GM12878 (cell line): ENCODE measurements around the gene SORCS2.

ENCODE experiments used
- CHD2 ChIP-seq: IDR thresholded peaks from 2 replicates; pipeline ENCODE4 v1.6.1; 2011; ENCODE audit warnings: low read depth, low read length, improper control_type of control experiment, borderline replicate concordance
- EP300 ChIP-seq, 2 experiments: fragments of 150-350 bp in 1 of 2; IDR thresholded peaks; 2 replicates each; pipeline ENCODE4 v1.6.1; 2011 to 2012; ENCODE audit warnings: low read depth in 2 of 2, low read length in 2 of 2, borderline replicate concordance in 1 of 2, improper control_type of control experiment in 1 of 2, inconsistent platforms in 1 of 2; ENCODE audit not compliant: control insufficient read depth in 1 of 2
- KAT2A ChIP-seq: conservative IDR thresholded peaks from 2 replicates; pipeline ENCODE4 v1.6.1; 2011; ENCODE audit warnings: low read depth, low read length; ENCODE audit not compliant: control insufficient read depth
- PBX3 ChIP-seq: IDR thresholded peaks from 2 replicates; pipeline ENCODE4 v1.6.1; 2011; ENCODE audit warnings: mild to moderate bottlenecking, low read depth, low read length, moderate library complexity; ENCODE audit not compliant: insufficient replicate concordance
- POLR2A ChIP-seq: IDR thresholded peaks from 2 replicates; pipeline ENCODE4 v1.6.1; 2011; ENCODE audit warnings: low read depth, mild to moderate bottlenecking, low read length
- RELA ChIP-seq: fragments of 450-650 bp; IDR thresholded peaks from 2 replicates; pipeline ENCODE4 v1.8.0; 2014; ENCODE audit warnings: borderline replicate concordance; ENCODE audit not compliant: partially characterized antibody
- REST ChIP-seq: IDR thresholded peaks from 2 replicates; pipeline ENCODE4 v1.6.1; 2012; ENCODE audit warnings: mild to moderate bottlenecking, low read depth, low read length
- SMC3 ChIP-seq: IDR thresholded peaks from 2 replicates; pipeline ENCODE4 v1.6.1; 2011; ENCODE audit warnings: low read length, improper control_type of control experiment, borderline replicate concordance
- SREBF2 ChIP-seq: IDR thresholded peaks from 2 replicates; pipeline ENCODE4 v1.6.1; 2012; ENCODE audit warnings: mild to moderate bottlenecking, low read length
- TBL1XR1 ChIP-seq: IDR thresholded peaks from 2 replicates; pipeline ENCODE4 v1.6.1; 2012; ENCODE audit warnings: low read depth, low read length, improper control_type of control experiment
- YBX1 ChIP-seq: fragments of 450-650 bp; IDR thresholded peaks from 2 replicates; pipeline ENCODE4 v1.6.1; 2016; ENCODE audit warnings: antibody characterized with exemption
- ZNF24 ChIP-seq: fragments of 450-650 bp; IDR thresholded peaks from 2 replicates; pipeline ENCODE4 v1.6.1; 2017; ENCODE audit warnings: antibody characterized with exemption, mild to moderate bottlenecking
- TF ChIP-seq, protein P1 (sequence below), 3 experiments: IDR thresholded peaks in 2 of 3; conservative IDR thresholded peaks in 1 of 3; 2 replicates each; pipeline ENCODE4 v1.5.1; 2011; ENCODE audit warnings: low read depth in 3 of 3, low read length in 3 of 3, mild to moderate bottlenecking in 3 of 3, control low read depth in 2 of 3, moderate library complexity in 2 of 3, inconsistent platforms in 1 of 3, mixed read lengths in 1 of 3; ENCODE audit not compliant: control insufficient read depth in 2 of 3, insufficient read depth in 1 of 3; ENCODE audit errors: extremely low read depth in 1 of 3
- TF ChIP-seq, protein P2 (sequence below): IDR thresholded peaks from 2 replicates; pipeline ENCODE4 v1.6.1; 2011; ENCODE audit warnings: low read depth, low read length, improper control_type of control experiment, borderline replicate concordance

DNA sequence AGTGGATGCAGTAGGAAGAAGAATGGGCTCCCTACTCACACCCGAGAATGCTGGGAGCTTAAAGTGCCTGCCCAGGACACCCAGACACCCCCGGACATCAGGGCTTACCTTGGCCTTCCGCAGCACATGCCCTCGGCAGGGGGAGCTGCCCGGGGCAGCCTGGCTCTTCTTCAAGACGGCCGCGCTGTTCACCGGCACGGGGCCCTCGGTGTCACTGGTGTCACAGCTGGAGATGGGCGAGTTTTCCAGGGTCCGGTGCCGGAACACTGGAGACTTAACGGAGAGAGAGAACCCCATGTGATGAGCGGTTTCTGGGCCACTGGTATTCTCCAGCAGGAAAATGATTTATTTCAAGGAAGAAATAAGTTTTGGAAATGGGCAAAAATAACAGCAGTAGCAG is 576.4 kb downstream of the SORCS2 start:
- TF ChIP-seq EP300 (IDR thresholded peaks at IDR 0.05; ENCODE audit: borderline replicate concordance in 1 of 2, control insufficient read depth in 1 of 2, low read depth in 2 of 2, low read length in 2 of 2) (no peak), KAT2A (no peak), ZNF24 (no peak), TBL1XR1 (no peak), POLR2A (no peak), YBX1 (no peak), RELA (no peak), CHD2 (no peak), SREBF2 (no peak), SMC3 (no peak), PBX3 (no peak), REST (no peak)
- TF ChIP-seq, protein P1, sequence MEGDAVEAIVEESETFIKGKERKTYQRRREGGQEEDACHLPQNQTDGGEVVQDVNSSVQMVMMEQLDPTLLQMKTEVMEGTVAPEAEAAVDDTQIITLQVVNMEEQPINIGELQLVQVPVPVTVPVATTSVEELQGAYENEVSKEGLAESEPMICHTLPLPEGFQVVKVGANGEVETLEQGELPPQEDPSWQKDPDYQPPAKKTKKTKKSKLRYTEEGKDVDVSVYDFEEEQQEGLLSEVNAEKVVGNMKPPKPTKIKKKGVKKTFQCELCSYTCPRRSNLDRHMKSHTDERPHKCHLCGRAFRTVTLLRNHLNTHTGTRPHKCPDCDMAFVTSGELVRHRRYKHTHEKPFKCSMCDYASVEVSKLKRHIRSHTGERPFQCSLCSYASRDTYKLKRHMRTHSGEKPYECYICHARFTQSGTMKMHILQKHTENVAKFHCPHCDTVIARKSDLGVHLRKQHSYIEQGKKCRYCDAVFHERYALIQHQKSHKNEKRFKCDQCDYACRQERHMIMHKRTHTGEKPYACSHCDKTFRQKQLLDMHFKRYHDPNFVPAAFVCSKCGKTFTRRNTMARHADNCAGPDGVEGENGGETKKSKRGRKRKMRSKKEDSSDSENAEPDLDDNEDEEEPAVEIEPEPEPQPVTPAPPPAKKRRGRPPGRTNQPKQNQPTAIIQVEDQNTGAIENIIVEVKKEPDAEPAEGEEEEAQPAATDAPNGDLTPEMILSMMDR (IDR thresholded peaks at IDR 0.05 in 2 of 3, conservative IDR thresholded peaks at IDR 0.05 in 1 of 3; ENCODE audit: control insufficient read depth in 2 of 3, extremely low read depth in 1 of 3, insufficient read depth in 1 of 3, low read depth in 3 of 3, low read length in 3 of 3) = no peak
- TF ChIP-seq, protein P2, sequence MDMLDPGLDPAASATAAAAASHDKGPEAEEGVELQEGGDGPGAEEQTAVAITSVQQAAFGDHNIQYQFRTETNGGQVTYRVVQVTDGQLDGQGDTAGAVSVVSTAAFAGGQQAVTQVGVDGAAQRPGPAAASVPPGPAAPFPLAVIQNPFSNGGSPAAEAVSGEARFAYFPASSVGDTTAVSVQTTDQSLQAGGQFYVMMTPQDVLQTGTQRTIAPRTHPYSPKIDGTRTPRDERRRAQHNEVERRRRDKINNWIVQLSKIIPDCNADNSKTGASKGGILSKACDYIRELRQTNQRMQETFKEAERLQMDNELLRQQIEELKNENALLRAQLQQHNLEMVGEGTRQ = no peak
